ENCODE measurements around the gene GNA14. TPM values are rescaled to one million over a fixed set of nuclear protein-coding genes. Genes with fewer than 3 reads are reported as not detected.

GNA14 gene
- total and polyA plus RNA-seq, 2 experiments from 2014 or later, result 3.9 to 10.5 TPM

- Histone ChIP-seq H4K20me1 (replicated peaks; ENCODE audit: insufficient read depth) (no peaks in the 10 kb centered on the region), H3K27me3 (ENCODE audit: insufficient read depth) (no peaks in the 10 kb centered on the region)
These were observed 139.7 kb downstream of the GNA14 start for GRCh38 chr9:77508396-77508795.

More at GRCh38 chr9:77508396-77508795, 139.7 kb downstream of the GNA14 start:
- DNase-seq (ENCODE audit: low spot score) (no peak), ATAC-seq (no peak)
- H3K4me1 ChIP-seq (ENCODE audit: insufficient read depth), result no peaks in the 10 kb centered on the region
- H3K27ac ChIP-seq (ENCODE audit: low read depth), result no peak overlapping the region
- H3K4me2 ChIP-seq, result no peak overlapping the region
- no peaks in the 10 kb centered on the region for H3K79me2 ChIP-seq (replicated peaks; ENCODE audit: insufficient read depth)
- H3K9me2 ChIP-seq (ENCODE audit: insufficient read depth), result no peaks in the 10 kb centered on the region
- no peak overlapping the region for H3K27ac Mint-ChIP-seq
- H3K4me3 ChIP-seq, result no peak overlapping the region
- H3K4me1 Mint-ChIP-seq, result peaks cover 7% of the 10 kb centered on the region; the same call in 2 of the 3 replicates
- H3K36me3 ChIP-seq (ENCODE audit: insufficient read depth), result no peaks in the 10 kb centered on the region
- TF ChIP-seq ZNF462 (CRISPR knock-in tag; IDR thresholded peaks at IDR 0.05), result no peak
- H3K27me3 Mint-ChIP-seq (ENCODE audit: insufficient read depth, low read depth, poor library complexity), result peaks cover 2% of the 10 kb centered on the region
- H3F3A ChIP-seq (replicated peaks; ENCODE audit: low read depth), result no peaks in the 10 kb centered on the region
- no peak overlapping the region for H2AFZ ChIP-seq
- no peaks in the 10 kb centered on the region for H3K36me3 Mint-ChIP-seq (ENCODE audit: low read depth)
- no peak overlapping the region for H3K4me3 Mint-ChIP-seq
- no peaks in the 10 kb centered on the region for H3K9me3 Mint-ChIP-seq

All from GM23338 (cell line).